Gastrocnemius medialis (tissue), 4 donors: ENCODE measurements around the gene CHST7.

Experiments
- CTCF ChIP-seq, 5 experiments: fragments of 450-650 bp in 3 of 5; fragments of 200-600 bp in 2 of 5; sonication (generic) in 2 of 5; IDR thresholded peaks in 4 of 5; conservative IDR thresholded peaks in 1 of 5; 1 replicate in 4 of 5; 2 replicates in 1 of 5; pipeline ENCODE4 v1.5.1; 2016 to 2019; ENCODE audit warnings: antibody characterized with exemption in 5 of 5, mild to moderate bottlenecking in 3 of 5, moderate library complexity in 3 of 5
- POLR2A ChIP-seq, 2 donors: fragments of 450-650 bp; IDR thresholded peaks; one replicate each; pipeline ENCODE4 v1.6.1; 2017; ENCODE audit warnings: antibody characterized with exemption in 2 of 2, mild to moderate bottlenecking in 2 of 2, moderate library complexity in 2 of 2

- TF ChIP-seq CTCF (IDR thresholded peaks at IDR 0.05 in 4 of 5, conservative IDR thresholded peaks at IDR 0.05 in 1 of 5) (no peak), POLR2A (IDR thresholded peaks at IDR 0.05) (no peak)
Observed at GRCh38 chrX:46611658-46612362, 38.2 kb downstream of the CHST7 start.
